GM19468 (cell line): Measurements from ENCODE around the gene EML4.
"Not testable (repeated sequence)": the region's sequence is repeated elsewhere in the genome, so short reads cannot be mapped to it uniquely, and the experiment has no call there.

Experiments
- ATAC-seq: cut with Tn5 transposase; IDR thresholded peaks from one replicate; pipeline ENCODE4 v1.9.1; 2021; ENCODE audit warnings: mild to moderate bottlenecking, moderate library complexity, moderate number of reproducible peaks; ENCODE audit not compliant: unreplicated experiment; ENCODE audit errors: extremely low read depth

The EML4 gene

GRCh38 chr2:42324244-42324643 lies 155.1 kb downstream of the EML4 start:
- no peak for ATAC-seq

GRCh38 chr2:42324949-42325348 lies 155.8 kb downstream of the EML4 start:
- ATAC-seq = no peak

- no peak for ATAC-seq
These were observed 156.5 kb downstream of the EML4 start for GRCh38 chr2:42325609-42326008.

DNA sequence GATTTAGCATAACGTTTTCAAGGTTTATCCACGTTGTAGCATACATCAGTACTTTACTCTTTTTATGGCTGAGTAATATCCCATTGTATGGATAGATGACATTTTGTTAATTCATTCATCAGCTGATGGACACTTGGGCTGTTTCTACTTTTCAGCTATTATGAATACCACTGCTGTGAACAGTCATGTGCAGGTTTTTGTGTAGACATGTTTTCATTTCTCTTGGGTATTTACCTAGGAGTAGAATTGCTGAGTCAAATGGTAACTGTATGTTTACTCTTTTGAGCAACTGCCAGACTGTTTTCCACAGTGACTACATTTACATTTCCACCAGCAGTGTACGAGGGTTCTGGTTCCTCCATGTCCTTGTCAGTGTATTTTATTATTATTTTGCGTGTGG lies 158.0 kb downstream of the EML4 start:
- ATAC-seq = no peak

DNA sequence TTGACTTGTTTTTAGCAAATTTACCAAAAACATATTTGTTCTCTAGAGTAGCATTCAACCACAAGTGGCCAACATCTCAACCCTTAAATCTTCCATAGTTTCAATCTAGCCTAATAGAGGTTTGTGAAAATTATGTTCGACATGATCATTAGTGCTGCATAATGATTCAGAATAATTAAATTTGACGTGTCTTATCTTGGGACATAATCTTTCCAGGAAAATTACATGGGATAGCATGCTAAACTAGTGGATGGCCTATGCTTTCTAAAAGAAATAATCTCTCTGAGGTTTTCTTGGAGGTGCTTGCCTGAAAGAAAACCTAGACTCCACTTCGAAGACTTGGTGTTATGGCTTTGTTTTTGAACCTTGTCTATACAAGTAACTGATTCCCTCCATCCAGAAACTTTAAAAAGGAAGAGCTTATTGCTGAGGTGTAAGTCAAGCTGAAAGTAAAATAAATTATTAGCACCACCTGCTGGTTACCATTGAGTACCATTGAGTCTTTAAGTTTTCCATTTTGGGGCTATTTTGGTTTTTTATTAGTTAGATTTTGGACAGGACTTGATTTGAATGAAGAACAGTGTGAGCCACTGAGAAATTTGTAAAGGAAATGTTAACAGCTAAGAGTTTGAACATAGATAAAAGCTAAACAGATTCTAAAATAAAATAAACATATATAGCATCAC lies 159.1 kb downstream of the EML4 start:
- no peak for ATAC-seq

DNA sequence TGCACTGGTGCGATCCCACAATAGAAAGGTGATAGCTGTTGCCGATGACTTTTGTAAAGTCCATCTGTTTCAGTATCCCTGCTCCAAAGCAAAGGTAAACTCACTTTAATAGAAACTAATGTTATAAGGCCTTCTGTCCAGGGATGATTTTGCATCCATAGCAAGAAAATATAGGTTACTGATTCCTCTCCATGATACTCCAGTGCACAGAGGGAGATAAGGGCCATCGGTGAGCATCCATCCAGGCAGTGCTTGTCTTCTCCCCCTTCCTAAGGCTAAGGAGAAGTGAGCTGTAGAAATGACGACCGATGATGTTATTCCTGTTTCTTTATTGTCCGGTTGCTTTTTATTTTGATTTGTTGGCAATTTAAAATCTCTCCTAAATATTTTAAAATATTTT lies 159.8 kb downstream of the EML4 start:
- ATAC-seq = no peak

GRCh38 chr2:42329736-42330135 lies 160.6 kb downstream of the EML4 start:
- no peak for ATAC-seq

DNA sequence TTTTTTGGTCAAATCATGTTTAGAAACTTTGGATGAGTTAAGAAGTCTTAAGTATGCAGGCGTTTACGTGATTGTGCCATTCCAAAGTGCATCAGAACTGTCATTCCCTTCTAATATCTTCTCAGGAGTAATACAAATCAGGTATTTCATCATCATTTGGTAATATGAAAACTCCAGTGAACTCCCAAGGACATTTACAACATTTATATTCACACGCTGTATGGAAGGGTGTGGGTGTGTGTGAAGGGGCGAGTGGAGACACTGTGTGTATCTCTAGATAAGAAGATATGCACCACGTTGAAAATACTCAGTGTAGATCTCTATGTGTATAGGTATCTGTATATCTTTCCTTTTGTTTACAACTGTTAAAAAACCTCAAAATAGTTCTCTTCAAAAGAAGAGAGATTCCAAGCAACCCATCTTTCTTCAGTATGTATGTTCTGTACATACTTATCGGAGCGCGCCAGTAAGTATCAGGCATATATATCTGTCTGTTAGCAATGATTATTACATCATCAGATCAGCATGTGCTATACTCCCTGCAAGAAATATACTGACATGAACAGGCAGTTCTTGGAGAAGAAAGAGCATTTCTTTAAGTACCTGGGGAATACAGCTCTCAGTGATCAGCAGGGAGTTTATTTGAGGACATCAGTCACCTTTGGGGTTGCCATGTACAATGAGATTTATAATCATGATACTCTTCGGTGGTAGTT lies 162.6 kb downstream of the EML4 start:
- ATAC-seq = no peak

DNA sequence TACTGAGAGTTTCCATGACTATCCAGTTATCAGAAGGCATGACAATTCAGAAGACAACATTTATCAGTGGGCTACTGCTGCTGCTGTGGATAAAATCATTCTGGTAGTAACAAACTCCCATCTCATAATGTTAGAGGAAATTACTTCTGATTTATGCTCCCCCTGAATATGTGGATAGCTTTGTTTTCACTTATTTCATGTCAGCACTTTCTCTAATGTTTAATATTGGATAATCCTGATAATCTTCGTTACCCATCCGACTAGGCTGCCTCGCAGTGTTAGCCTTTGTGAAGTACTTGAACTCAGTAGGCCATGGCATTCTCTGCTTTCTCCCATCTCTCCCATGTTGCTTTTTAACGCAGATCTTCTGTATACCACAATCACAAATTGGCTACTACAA lies 163.4 kb downstream of the EML4 start:
- ATAC-seq = no peak

GRCh38 chr2:42333579-42333978 lies 164.4 kb downstream of the EML4 start:
- no peak for ATAC-seq

DNA sequence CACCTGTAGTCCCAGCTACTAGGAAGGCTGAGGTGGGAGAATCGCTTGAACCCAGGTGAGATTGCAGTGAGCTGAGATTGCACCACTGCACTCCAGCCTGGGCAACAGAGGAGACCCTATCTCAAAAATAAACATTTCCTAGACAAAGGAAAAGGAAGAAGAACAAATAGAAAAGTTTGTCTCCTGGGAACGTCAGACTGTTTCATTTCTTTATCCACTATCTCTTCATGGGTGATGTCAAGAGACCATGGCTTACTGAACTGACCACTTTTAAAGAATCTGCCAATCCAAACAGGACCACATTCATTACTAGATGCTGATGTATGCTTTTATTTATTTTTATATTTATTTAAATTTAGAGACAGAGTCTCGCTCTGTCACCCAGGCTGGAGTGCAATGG lies 165.1 kb downstream of the EML4 start:
- ATAC-seq = no peak

DNA sequence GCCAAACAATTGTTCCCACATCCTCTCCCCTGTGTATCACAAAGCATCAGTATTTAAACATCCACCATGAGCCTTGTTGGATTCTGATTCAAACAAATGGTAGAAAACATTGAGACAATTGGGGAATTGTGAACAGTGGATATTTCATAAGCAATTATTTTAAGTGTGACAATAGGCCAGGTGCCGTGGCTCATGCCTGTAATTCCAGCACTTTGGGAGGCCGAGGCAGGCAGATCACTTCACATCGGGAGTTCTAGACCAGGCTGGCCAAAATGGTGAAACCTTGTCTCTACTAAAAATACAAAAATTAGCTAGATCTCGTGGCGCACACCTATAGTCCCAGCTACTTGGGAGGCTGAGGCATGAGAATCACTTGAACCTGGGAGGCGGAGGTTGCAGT lies 165.7 kb downstream of the EML4 start:
- ATAC-seq = not testable (repeated sequence)

- ATAC-seq = no peak
These were observed 166.5 kb downstream of the EML4 start for GRCh38 chr2:42335514-42336104.

- no peak for ATAC-seq
These were observed 167.3 kb downstream of the EML4 start for GRCh38 chr2:42336361-42336965.

GRCh38 chr2:42337356-42337820 lies 168.2 kb downstream of the EML4 start:
- no peak for ATAC-seq

GRCh38 chr2:42337846-42338566 lies 168.9 kb downstream of the EML4 start:
- ATAC-seq = no peak

GRCh38 chr2:42338567-42339190 lies 169.5 kb downstream of the EML4 start:
- ATAC-seq = no peak

GRCh38 chr2:42339191-42339912 lies 170.2 kb downstream of the EML4 start:
- no peak for ATAC-seq
